Measurements from ENCODE around the gene RAB11FIP4.

RAB11FIP4 gene

GRCh38 chr17:31480067-31480466, 88.6 kb downstream of the RAB11FIP4 start:
- peaks cover 17% of the 10 kb centered on the region for H3K4me1 ChIP-seq
- H2AFZ ChIP-seq = no peak overlapping the region
- no peak overlapping the region for H3K4me2 ChIP-seq (ENCODE audit: low read length)
- no peaks in the 10 kb centered on the region for H3K27me3 ChIP-seq (ENCODE audit: control insufficient read depth, insufficient read depth, low read length)
- H3K79me2 ChIP-seq = no peaks in the 10 kb centered on the region
- no peaks in the 10 kb centered on the region for H3K36me3 ChIP-seq (ENCODE audit: control insufficient read depth, insufficient read depth, low read length)
- H3K9me3 ChIP-seq (ENCODE audit: control insufficient read depth, low read length) = no peaks in the 10 kb centered on the region
- no peak overlapping the region for H3K27ac ChIP-seq
- no peak overlapping the region for H3K9ac ChIP-seq
- TF ChIP-seq CTCF (IDR thresholded peaks at IDR 0.05) = no peak
- no peak overlapping the region for H3K4me3 ChIP-seq (ENCODE audit: low read depth, low read length)

GRCh38 chr17:31480904-31481782, 89.7 kb downstream of the RAB11FIP4 start:
- no peak overlapping the region for H3K9ac ChIP-seq
- H3K27ac ChIP-seq = no peak overlapping the region
- H3K9me3 ChIP-seq (ENCODE audit: control insufficient read depth, low read length) = no peaks in the 10 kb centered on the region
- no peak overlapping the region for H2AFZ ChIP-seq
- H3K79me2 ChIP-seq = no peaks in the 10 kb centered on the region
- H3K4me1 ChIP-seq = peaks cover 9% of the 10 kb centered on the region
- no peak overlapping the region for H3K4me3 ChIP-seq (ENCODE audit: low read depth, low read length)
- TF ChIP-seq CTCF (IDR thresholded peaks at IDR 0.05) = no peak
- no peaks in the 10 kb centered on the region for H3K36me3 ChIP-seq (ENCODE audit: control insufficient read depth, insufficient read depth, low read length)
- H3K4me2 ChIP-seq (ENCODE audit: low read length) = no peak overlapping the region
- no peaks in the 10 kb centered on the region for H3K27me3 ChIP-seq (ENCODE audit: control insufficient read depth, insufficient read depth, low read length)

- no peaks in the 10 kb centered on the region for H3K27me3 ChIP-seq (ENCODE audit: control insufficient read depth, insufficient read depth, low read length)
- H3K79me2 ChIP-seq = no peaks in the 10 kb centered on the region
- no peak overlapping the region for H3K4me2 ChIP-seq (ENCODE audit: low read length)
- H3K9ac ChIP-seq = no peak overlapping the region
- TF ChIP-seq CTCF (IDR thresholded peaks at IDR 0.05) = no peak
- no peaks in the 10 kb centered on the region for H3K36me3 ChIP-seq (ENCODE audit: control insufficient read depth, insufficient read depth, low read length)
- peaks cover 11% of the 10 kb centered on the region for H3K4me1 ChIP-seq
- no peak overlapping the region for H2AFZ ChIP-seq
- H3K9me3 ChIP-seq (ENCODE audit: control insufficient read depth, low read length) = no peaks in the 10 kb centered on the region
- no peak overlapping the region for H3K27ac ChIP-seq
- no peak overlapping the region for H3K4me3 ChIP-seq (ENCODE audit: low read depth, low read length)
Observed at GRCh38 chr17:31481783-31482081, 90.3 kb downstream of the RAB11FIP4 start.

- H3K4me3 ChIP-seq (ENCODE audit: low read depth, low read length) = no peak overlapping the region
- H3K36me3 ChIP-seq (ENCODE audit: control insufficient read depth, insufficient read depth, low read length) = no peaks in the 10 kb centered on the region
- no peaks in the 10 kb centered on the region for H3K9me3 ChIP-seq (ENCODE audit: control insufficient read depth, low read length)
- H3K27ac ChIP-seq = no peak overlapping the region
- no peaks in the 10 kb centered on the region for H3K79me2 ChIP-seq
- no peak for TF ChIP-seq CTCF (IDR thresholded peaks at IDR 0.05)
- H3K4me2 ChIP-seq (ENCODE audit: low read length) = no peak overlapping the region
- H2AFZ ChIP-seq = no peak overlapping the region
- no peak overlapping the region for H3K9ac ChIP-seq
- peaks cover 18% of the 10 kb centered on the region for H3K4me1 ChIP-seq
- H3K27me3 ChIP-seq (ENCODE audit: control insufficient read depth, insufficient read depth, low read length) = no peaks in the 10 kb centered on the region
Observed at GRCh38 chr17:31484821-31485220, 93.3 kb downstream of the RAB11FIP4 start.
